HG03060 (cell line): ENCODE results near the gene PCBP3.
"Not testable (repeated sequence)": the region's sequence is repeated elsewhere in the genome, so short reads cannot be mapped to it uniquely, and the experiment has no call there.

Source experiments
- ATAC-seq: cut with Tn5 transposase; IDR thresholded peaks from one replicate; pipeline ENCODE4 v1.9.1; 2021; ENCODE audit warnings: low read depth, moderate number of reproducible peaks; ENCODE audit not compliant: unreplicated experiment

Gene PCBP3

GRCh38 chr21:45835301-45836267 is 192.1 kb downstream of the PCBP3 start:
- no peak for ATAC-seq

DNA sequence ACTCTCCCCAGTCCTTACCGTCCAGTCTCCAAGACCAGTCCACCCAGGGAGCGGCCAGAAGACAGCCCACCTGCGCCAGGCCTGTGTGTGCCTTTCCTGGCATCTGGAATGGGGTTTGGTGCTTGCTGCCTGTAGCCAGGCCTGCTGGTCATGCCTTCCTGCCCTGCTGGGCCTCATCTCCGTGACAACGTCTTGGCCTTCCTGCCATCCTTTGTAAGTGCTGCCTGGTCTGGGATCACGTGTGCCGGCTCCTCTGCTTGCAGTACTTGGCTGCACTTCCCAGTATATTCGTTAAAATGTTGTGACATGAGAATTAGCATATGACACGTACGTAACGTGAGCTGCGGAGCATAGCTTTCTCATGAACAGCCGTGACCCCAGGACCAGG is 192.7 kb downstream of the PCBP3 start:
- no peak for ATAC-seq

GRCh38 chr21:45836694-45837670 is 193.5 kb downstream of the PCBP3 start:
- ATAC-seq, result no peak

DNA sequence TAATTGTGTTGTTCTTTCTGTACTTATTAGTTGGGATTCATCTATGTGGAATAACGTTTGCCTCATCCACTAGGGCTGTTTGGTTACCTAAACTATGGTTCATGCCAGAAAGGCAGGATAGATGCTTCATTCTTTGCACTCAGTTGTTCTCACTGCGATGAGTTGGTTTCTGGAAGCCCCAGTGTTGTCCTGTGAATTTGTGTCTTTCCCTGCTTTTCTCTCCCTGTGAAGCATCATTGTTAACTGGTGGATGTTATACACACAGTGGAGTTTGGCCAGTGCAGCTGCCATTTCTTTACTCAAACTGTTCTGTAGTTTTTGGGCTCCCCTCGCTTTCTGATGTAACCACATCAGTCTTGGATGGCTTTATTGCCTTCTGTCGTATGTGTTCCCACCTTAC is 194.4 kb downstream of the PCBP3 start:
- no peak for ATAC-seq

GRCh38 chr21:45838634-45839033 is 195.1 kb downstream of the PCBP3 start:
- ATAC-seq, result no peak

DNA sequence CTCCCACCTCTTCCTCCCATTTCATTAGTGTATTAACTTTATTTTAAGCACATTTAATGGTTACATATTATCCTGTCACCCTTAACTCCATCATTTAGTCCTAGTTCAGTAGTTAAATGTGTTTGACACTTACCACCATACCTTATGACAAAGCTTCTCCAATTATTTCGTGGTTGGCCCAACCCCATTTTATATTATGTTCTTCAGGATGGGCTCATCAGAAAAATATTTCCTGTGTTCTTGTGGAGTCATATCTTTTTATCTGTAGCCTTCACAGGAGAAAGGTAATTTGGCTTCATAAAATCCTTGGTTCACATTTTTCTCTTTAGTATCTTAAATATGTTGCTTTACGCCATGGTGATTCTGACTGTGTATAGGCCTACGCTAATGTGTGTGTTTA is 195.7 kb downstream of the PCBP3 start:
- ATAC-seq, result no peak

DNA sequence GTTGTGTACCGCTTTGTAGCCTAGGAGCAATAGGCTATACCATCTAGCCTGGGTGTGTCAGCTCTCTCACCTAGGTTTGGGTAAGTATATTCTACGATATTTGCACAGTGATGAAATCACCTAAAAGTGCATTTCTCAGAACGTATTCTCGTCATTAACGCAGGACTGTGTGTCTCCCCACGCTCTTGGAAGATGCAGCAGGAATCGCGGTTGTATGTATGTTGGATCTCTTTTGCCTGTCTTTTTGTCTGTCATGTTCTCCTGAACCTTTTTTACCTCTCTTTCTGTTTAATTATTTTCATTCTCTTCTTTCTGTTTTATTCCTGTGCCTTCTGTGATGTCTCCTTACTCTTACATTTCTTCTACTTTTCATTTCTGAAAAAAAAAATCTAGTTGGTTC is 197.5 kb downstream of the PCBP3 start:
- ATAC-seq, result no peak

- ATAC-seq, result no peak
These were observed 199.9 kb downstream of the PCBP3 start for GRCh38 chr21:45843426-45843825.

- ATAC-seq, result no peak
These were observed 200.7 kb downstream of the PCBP3 start for GRCh38 chr21:45844181-45844580.

GRCh38 chr21:45845063-45845769 is 201.7 kb downstream of the PCBP3 start:
- ATAC-seq, result no peak

- no peak for ATAC-seq
These were observed 202.2 kb downstream of the PCBP3 start for GRCh38 chr21:45845770-45846090.

DNA sequence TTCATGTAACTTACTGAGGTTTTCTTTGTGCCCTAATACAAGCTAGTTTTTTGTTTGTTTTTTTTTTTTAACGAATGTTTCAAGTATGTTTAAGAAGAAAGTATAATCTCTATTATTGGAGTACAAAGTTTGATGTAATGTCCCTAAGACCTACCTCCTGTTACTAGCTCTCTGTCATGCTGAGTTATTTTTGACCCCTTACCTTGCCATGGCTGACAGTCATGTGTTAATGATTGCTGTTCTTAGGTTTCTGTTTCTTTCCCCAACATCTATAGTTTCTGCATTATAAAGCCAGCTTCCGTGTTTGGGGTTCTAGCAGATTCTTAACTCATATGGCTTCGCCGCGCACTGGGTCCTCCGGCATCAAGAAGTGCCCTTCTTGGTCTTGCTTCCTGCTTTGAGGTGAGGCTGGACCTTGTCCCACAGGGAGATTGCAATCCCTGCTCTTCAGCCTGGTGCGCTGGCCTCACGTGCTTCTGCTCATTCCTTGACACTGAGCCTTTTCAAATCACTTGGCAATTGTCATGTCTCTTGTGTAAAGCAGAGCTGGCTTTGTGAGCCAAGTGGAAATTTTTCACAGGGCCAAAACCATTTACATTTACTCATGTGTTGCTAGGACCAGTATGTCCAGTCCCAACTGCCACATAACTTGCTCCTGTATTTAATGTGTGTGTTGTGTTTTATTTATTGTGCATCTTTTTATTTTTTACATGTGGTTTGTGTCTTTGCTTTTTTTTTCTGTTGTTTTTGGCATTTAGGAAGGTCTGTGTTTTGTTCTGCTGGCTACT is 203.0 kb downstream of the PCBP3 start:
- no peak for ATAC-seq

GRCh38 chr21:45847870-45848269 is 204.3 kb downstream of the PCBP3 start:
- ATAC-seq, result no peak

GRCh38 chr21:45848331-45848730 is 204.8 kb downstream of the PCBP3 start:
- no peak for ATAC-seq

- no peak for ATAC-seq
These were observed 205.3 kb downstream of the PCBP3 start for GRCh38 chr21:45848805-45849204.

DNA sequence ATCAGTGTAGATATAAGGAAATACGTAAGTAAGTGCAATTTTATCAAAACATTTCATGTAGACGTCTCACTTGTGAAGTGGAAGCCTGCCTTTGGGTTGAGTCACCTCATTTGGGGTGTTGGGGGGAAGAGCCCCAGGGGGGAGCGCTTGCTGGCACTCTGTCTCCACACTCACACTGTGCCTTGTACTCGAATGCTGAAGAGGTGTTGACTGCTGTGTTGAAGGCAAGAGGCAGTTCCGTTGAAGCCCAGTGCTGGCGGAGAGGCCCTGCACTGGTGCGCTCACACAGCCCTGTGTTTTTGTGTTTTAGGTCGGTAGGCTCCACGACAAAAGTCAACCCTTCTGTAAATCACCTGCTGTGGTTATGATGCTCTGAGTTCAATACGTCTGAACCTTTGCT is 206.1 kb downstream of the PCBP3 start:
- ATAC-seq, result no peak

GRCh38 chr21:45850181-45850580 is 206.7 kb downstream of the PCBP3 start:
- no peak for ATAC-seq

- ATAC-seq, result not testable (repeated sequence)
These were observed 208.9 kb downstream of the PCBP3 start for GRCh38 chr21:45852386-45852785.

- no peak for ATAC-seq
These were observed 209.4 kb downstream of the PCBP3 start for GRCh38 chr21:45852886-45853400.
